ENCODE data around the gene ZXDC. TPM values are rescaled to one million over a fixed set of nuclear protein-coding genes. Genes with fewer than 3 reads are reported as not detected.

The ZXDC gene
- total and polyA plus RNA-seq, 11 donors = 8.7 to 40.3 (median 19.3) TPM

GRCh38 chr3:126414961-126415660 is 60.6 kb downstream of the ZXDC start:
- WGBS, 4 donors = 75 to 85% (median 81%) methylated on average over 12 of the region's 12 CpGs
- no peak for ATAC-seq
- Histone ChIP-seq H3K27ac (no peak overlapping the region), H3K4me3 (no peak overlapping the region), H3K27me3 (peaks cover 10 to 58% (median 25%) of the 10 kb centered on the region in 9 donors), H3K36me3 (no peaks in the 10 kb centered on the region), H3K4me1 (peaks cover 0 to 6% (median 0%) of the 10 kb centered on the region in 12 donors), H3K9me3 (no peaks in the 10 kb centered on the region)
- DNase-seq = no peak
- intact Hi-C loops (cut with DNase I) = no loop called here
- TF ChIP-seq POLR2A (IDR thresholded peaks at IDR 0.05) = no peak
- no peak for TF ChIP-seq CTCF (IDR thresholded peaks at IDR 0.05)

GRCh38 chr3:126414406-126414805 is 61.3 kb downstream of the ZXDC start:
- no peak overlapping the region for H3K27ac ChIP-seq
- peaks cover 0 to 6% (median 0%) of the 10 kb centered on the region in 12 donors for H3K4me1 ChIP-seq
- intact Hi-C loops (cut with DNase I) = no loop called here
- no peaks in the 10 kb centered on the region for H3K36me3 ChIP-seq
- WGBS, 4 donors = 89 to 92% (median 90%) methylated on average over 11 of the region's 11 CpGs
- DNase-seq (no peak), ATAC-seq (peak in 1 of 4 donors; percentile 8)
- TF ChIP-seq CTCF (IDR thresholded peaks at IDR 0.05) = no peak
- TF ChIP-seq POLR2A (IDR thresholded peaks at IDR 0.05) = no peak
- H3K9me3 ChIP-seq = no peaks in the 10 kb centered on the region
- no peak overlapping the region for H3K4me3 ChIP-seq
- H3K27me3 ChIP-seq = peaks cover 10 to 58% (median 25%) of the 10 kb centered on the region in 9 donors

GRCh38 chr3:126413693-126414080 is 62.0 kb downstream of the ZXDC start:
- no peaks in the 10 kb centered on the region for H3K36me3 ChIP-seq
- no peak overlapping the region for H3K4me3 ChIP-seq
- 61 to 83% (median 74%) methylated on average over 2 to 4 of the region's 4 CpGs for WGBS, 4 donors
- peaks cover 0 to 6% (median 0%) of the 10 kb centered on the region in 12 donors for H3K4me1 ChIP-seq
- no peaks in the 10 kb centered on the region for H3K9me3 ChIP-seq
- no peak overlapping the region for H3K27ac ChIP-seq
- ATAC-seq = no peak
- H3K27me3 ChIP-seq = peaks cover 10 to 53% (median 25%) of the 10 kb centered on the region in 9 donors
- no peak for DNase-seq
- no peak for TF ChIP-seq CTCF (IDR thresholded peaks at IDR 0.05)
- no peak for TF ChIP-seq POLR2A (IDR thresholded peaks at IDR 0.05)
- intact Hi-C loops (cut with DNase I) = no loop called here

- peaks cover 10 to 47% (median 25%) of the 10 kb centered on the region in 9 donors for H3K27me3 ChIP-seq
- no peak overlapping the region for H3K4me3 ChIP-seq
- no peaks in the 10 kb centered on the region for H3K36me3 ChIP-seq
- H3K4me1 ChIP-seq = peaks cover 0 to 6% (median 0%) of the 10 kb centered on the region in 12 donors
- WGBS, 4 donors = 86 to 95% (median 92%) methylated on average over 6 of the region's 6 CpGs
- ATAC-seq = no peak
- no peak for DNase-seq
- TF ChIP-seq POLR2A (IDR thresholded peaks at IDR 0.05) = no peak
- no peak for TF ChIP-seq CTCF (IDR thresholded peaks at IDR 0.05)
- H3K9me3 ChIP-seq = no peaks in the 10 kb centered on the region
- intact Hi-C loops (cut with DNase I) = no loop called here
- H3K27ac ChIP-seq = no peak overlapping the region
These were observed 62.6 kb downstream of the ZXDC start for GRCh38 chr3:126412841-126413692.
